Measurements from ENCODE around the gene RAPGEF4.

DNA sequence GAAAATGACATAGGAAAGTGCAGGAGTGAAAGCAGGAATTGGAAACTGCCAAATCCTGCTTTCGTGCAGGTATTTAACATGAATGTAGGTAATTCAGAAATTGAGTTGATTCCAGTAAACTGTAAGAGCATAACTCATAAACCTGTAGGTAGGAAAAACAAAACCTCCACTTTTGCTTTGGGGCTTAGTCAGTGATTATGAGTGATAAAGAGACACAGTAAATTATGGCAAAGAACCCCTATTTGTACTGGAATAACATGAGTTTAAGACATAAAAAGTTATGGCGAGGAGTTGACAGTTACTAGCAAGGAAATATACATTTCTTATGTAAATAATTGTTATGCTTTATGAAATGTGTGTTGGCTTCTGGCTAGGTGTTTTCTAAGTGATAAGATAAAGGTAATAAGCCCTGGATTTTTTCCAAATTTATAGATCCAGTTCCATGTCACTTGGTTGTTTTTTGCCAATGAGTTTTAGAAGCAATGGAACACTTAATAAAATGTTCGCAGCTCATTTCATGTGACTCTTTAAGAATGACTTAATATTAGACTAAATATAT lies 357.3 kb downstream of the RAPGEF4 start:
- TF ChIP-seq, protein P1, sequence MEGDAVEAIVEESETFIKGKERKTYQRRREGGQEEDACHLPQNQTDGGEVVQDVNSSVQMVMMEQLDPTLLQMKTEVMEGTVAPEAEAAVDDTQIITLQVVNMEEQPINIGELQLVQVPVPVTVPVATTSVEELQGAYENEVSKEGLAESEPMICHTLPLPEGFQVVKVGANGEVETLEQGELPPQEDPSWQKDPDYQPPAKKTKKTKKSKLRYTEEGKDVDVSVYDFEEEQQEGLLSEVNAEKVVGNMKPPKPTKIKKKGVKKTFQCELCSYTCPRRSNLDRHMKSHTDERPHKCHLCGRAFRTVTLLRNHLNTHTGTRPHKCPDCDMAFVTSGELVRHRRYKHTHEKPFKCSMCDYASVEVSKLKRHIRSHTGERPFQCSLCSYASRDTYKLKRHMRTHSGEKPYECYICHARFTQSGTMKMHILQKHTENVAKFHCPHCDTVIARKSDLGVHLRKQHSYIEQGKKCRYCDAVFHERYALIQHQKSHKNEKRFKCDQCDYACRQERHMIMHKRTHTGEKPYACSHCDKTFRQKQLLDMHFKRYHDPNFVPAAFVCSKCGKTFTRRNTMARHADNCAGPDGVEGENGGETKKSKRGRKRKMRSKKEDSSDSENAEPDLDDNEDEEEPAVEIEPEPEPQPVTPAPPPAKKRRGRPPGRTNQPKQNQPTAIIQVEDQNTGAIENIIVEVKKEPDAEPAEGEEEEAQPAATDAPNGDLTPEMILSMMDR (conservative IDR thresholded peaks at IDR 0.05) = no peak
- no peak for TF ChIP-seq EZH2 (IDR thresholded peaks at IDR 0.05; ENCODE audit: low read depth)
